PC-9 (cell line): ENCODE data around the gene POLD3. TPM values are rescaled to one million over a fixed set of nuclear protein-coding genes. Genes with fewer than 3 reads are reported as not detected.

Experiments
- Bru-seq: library from RNA; stranded (reverse); fragments of 400-500 nt; gene quantifications from one replicate; lab custom pipeline; 2021; lab: Mats Ljungman, UMichigan
- BruChase-seq, 2 experiments: library from RNA; stranded (reverse); fragments of 400-500 nt; gene quantifications; one replicate each; lab custom pipeline; 2021; lab: Mats Ljungman, UMichigan
- BruUV-seq: library from RNA; stranded (reverse); fragments of 400-500 nt; replicated peaks from 2 replicates; lab custom pipeline; 2021; lab: Mats Ljungman, UMichigan
- CTCF ChIA-PET: fragments of 300-600 bp; sonication (Branson Sonifier 250); formaldehyde crosslinking; loops from one replicate; lab custom pipeline; 2022; ENCODE audit warnings: antibody characterized with exemption; lab: Charles Lee
- POLR2A ChIA-PET: fragments of 300-600 bp; sonication (Branson Sonifier 250); formaldehyde crosslinking; loops from one replicate; lab custom pipeline; 2022; ENCODE audit warnings: antibody characterized with exemption; ENCODE audit not compliant: unreplicated experiment; lab: Charles Lee
- DNase-seq, 2 experiments: peaks; one replicate each; pipeline versions ENCODE4 v3.0.0 to v3.0.0-alpha.2; 2015 to 2022; ENCODE audit warnings: mixed read lengths in 1 of 2
- H2AFZ ChIP-seq: fragments of 200-600 bp; sonication (generic); 2 replicates; pipeline ENCODE4 v1.8.1; 2017; ENCODE audit warnings: antibody characterized with exemption
- H3F3A ChIP-seq: fragments of 200-600 bp; sonication (generic); 2 replicates; pipeline ENCODE4 v1.8.1; 2017; ENCODE audit warnings: antibody characterized with exemption, mild to moderate bottlenecking, low read depth; ENCODE audit not compliant: insufficient read depth
- H3K27ac ChIP-seq: fragments of 200-600 bp; sonication (generic); 2 replicates; pipeline ENCODE4 v1.6.1; 2016; ENCODE audit warnings: mixed run types
- H3K27me3 ChIP-seq: fragments of 200-600 bp; sonication (generic); 2 replicates; pipeline ENCODE4 v1.6.1; 2016; ENCODE audit warnings: low read depth, mixed run types; ENCODE audit not compliant: insufficient read depth
- H3K36me3 ChIP-seq: fragments of 200-600 bp; sonication (generic); 2 replicates; pipeline ENCODE4 v1.6.1; 2016; ENCODE audit warnings: low read depth, mixed run types
- H3K4me1 ChIP-seq: fragments of 200-600 bp; sonication (generic); replicated peaks from 2 replicates; pipeline ENCODE4 v1.6.1; 2016; ENCODE audit warnings: mixed run types; ENCODE audit not compliant: insufficient read depth
- H3K4me2 ChIP-seq: fragments of 200-600 bp; sonication (generic); 2 replicates; pipeline ENCODE4 v1.6.1; 2017; ENCODE audit warnings: mixed run types
- H3K4me3 ChIP-seq: fragments of 200-600 bp; sonication (generic); 2 replicates; pipeline ENCODE4 v1.6.1; 2016; ENCODE audit warnings: mixed run types
- H3K79me2 ChIP-seq: fragments of 200-600 bp; sonication (generic); 2 replicates; pipeline ENCODE4 v1.6.1; 2017; ENCODE audit warnings: low read depth, mixed run types
- H3K9me2 ChIP-seq: fragments of 200-600 bp; sonication (generic); 2 replicates; pipeline ENCODE4 v1.8.1; 2017; ENCODE audit warnings: mild to moderate bottlenecking; ENCODE audit not compliant: insufficient read depth
- H3K9me3 ChIP-seq: fragments of 200-600 bp; sonication (generic); 2 replicates; pipeline ENCODE4 v1.8.1; 2016; ENCODE audit warnings: low read depth; ENCODE audit not compliant: insufficient read depth
- H4K20me1 ChIP-seq: fragments of 200-600 bp; sonication (generic); 2 replicates; pipeline ENCODE4 v1.8.1; 2017; ENCODE audit not compliant: insufficient read depth
- EZH2 ChIP-seq: fragments of 200-600 bp; sonication (generic); IDR thresholded peaks from 2 replicates; pipeline ENCODE4 v1.8.0; 2017; ENCODE audit warnings: antibody characterized with exemption, low read depth
- intact Hi-C: fragments of 100-400 bp; cut with micrococcal nuclease; formaldehyde crosslinking; loops from one replicate; pipeline ENCODE4 v1.10.0; 2022; ENCODE audit not compliant: unreplicated experiment
- long read RNA-seq: library from polyadenylated mRNA; stranded (forward); transcript quantifications from one replicate; pipeline ENCODE4 v2.0.0, GENCODE V29; 2022
- total RNA-seq: library from RNA; stranded (reverse); gene quantifications from 2 replicates; pipeline ENCODE4 v1.2.3, GENCODE V29; 2021
- TF ChIP-seq, protein P1 (sequence below): fragments of 200-600 bp; sonication (generic); conservative IDR thresholded peaks from 2 replicates; pipeline ENCODE4 v1.6.1; 2017; ENCODE audit warnings: mixed run types, antibody characterized with exemption, mild to moderate bottlenecking, moderate library complexity

POLD3 gene
- total RNA-seq = 41.2 and 44.1 TPM in 2 replicates
- Bru-seq, nascent RNA = percentile 91 among the genes with signal in this experiment
- BruChase-seq, experiment 1, labeled RNA remaining after a 2-hour chase = percentile 82 among the genes with signal in this experiment
- percentile 74 among the genes with signal in this experiment for BruChase-seq, experiment 2, labeled RNA remaining after a 6-hour chase
- long read RNA-seq, transcript POLD3-201 (12 exons, 3,821 nt) = major isoform, 41 of 58 reads
- long read RNA-seq, partial matches to known transcripts = 3 of 58 reads
- long read RNA-seq, other reads (novel, unspliced or antisense) = 13 of 58 reads

GRCh38 chr11:74592441-74593362 is at the start of gene POLD3:
POLD3 (plus strand) TSS chr11:74592582; CDS start chr11:74592659, 77 bp downstream.
- Histone ChIP-seq H3K9me2 (no peaks in the 10 kb centered on the region), H3K36me3 (peaks cover 13% of the 10 kb centered on the region; the same call in 1 of the 2 replicates), H3K79me2 (peaks cover 33% of the 10 kb centered on the region), H3K27ac (peak within 1 kb of the TSS; percentile 54), H3K4me3 (peak within 1 kb of the TSS; percentile 98), H2AFZ (peak within 1 kb of the TSS; percentile 100), H3K4me2 (peak within 1 kb of the TSS; percentile 82), H3K27me3 (no peaks in the 10 kb centered on the region), H3K4me1 (peaks cover 23% of the 10 kb centered on the region), H4K20me1 (no peaks in the 10 kb centered on the region), H3K9me3 (no peaks in the 10 kb centered on the region), H3F3A (peaks cover 18% of the 10 kb centered on the region)
- TSS peak; percentile 45 for BruUV-seq
- TF ChIP-seq, protein P1, sequence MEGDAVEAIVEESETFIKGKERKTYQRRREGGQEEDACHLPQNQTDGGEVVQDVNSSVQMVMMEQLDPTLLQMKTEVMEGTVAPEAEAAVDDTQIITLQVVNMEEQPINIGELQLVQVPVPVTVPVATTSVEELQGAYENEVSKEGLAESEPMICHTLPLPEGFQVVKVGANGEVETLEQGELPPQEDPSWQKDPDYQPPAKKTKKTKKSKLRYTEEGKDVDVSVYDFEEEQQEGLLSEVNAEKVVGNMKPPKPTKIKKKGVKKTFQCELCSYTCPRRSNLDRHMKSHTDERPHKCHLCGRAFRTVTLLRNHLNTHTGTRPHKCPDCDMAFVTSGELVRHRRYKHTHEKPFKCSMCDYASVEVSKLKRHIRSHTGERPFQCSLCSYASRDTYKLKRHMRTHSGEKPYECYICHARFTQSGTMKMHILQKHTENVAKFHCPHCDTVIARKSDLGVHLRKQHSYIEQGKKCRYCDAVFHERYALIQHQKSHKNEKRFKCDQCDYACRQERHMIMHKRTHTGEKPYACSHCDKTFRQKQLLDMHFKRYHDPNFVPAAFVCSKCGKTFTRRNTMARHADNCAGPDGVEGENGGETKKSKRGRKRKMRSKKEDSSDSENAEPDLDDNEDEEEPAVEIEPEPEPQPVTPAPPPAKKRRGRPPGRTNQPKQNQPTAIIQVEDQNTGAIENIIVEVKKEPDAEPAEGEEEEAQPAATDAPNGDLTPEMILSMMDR = no peak
- no peak for TF ChIP-seq EZH2
- DNase-seq = peak; percentile 84 to 93
- intact Hi-C loops = loop anchor here (5.0 kb wide), 1 partner anchor 195 kb away; the partner anchor contains the start of gene PGM2L1
- CTCF ChIA-PET = interaction anchor here (0.6 to 0.9 kb wide), 2 partner anchors 19 to 552 kb away, joined by 3 read pairs; no protein-coding TSS in a partner anchor
- POLR2A ChIA-PET = interaction anchor here (0.6 to 0.9 kb wide), 6 partner anchors 100 to 337 kb away, joined by 3 to 9 read pairs (median 6); no protein-coding TSS in a partner anchor

DNA sequence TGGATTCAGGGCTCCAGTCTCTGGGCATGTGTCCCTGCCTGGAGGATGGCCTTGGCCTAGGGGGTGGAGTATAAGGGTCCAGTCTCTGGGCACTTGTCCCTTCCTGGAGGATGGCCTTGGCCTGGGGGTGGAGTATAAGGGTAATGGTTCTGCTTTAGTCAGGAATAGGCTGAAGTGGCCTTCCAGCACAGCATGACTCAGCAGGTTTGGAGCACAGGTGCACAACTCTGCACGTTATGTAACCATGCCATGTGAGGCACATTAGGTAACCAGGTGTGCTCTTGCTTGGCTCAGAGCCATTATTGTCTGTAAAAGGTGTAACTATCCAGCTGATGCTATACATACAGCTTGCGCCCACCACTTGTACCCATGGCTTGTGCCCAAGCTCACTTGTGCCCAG is 48.4 kb upstream of the POLD3 start:
- intact Hi-C loops = no loop called here
- H3K27ac ChIP-seq = no peak overlapping the region
- H2AFZ ChIP-seq = no peak overlapping the region
- H3F3A ChIP-seq = peaks cover 14% of the 10 kb centered on the region; the same call in 1 of the 2 replicates
- H3K9me2 ChIP-seq = no peaks in the 10 kb centered on the region
- CTCF ChIA-PET = no interaction called here
- DNase-seq = peak; percentile 25 to 64
- no peak overlapping the region for H3K4me3 ChIP-seq
- H3K4me2 ChIP-seq = no peak overlapping the region
- no peaks in the 10 kb centered on the region for H3K79me2 ChIP-seq
- H3K27me3 ChIP-seq = no peaks in the 10 kb centered on the region
- H4K20me1 ChIP-seq = no peaks in the 10 kb centered on the region
- H3K36me3 ChIP-seq = no peaks in the 10 kb centered on the region
- no TSS peak for BruUV-seq
- peaks cover 14% of the 10 kb centered on the region for H3K9me3 ChIP-seq
- POLR2A ChIA-PET = no interaction called here
- peaks cover 26% of the 10 kb centered on the region for H3K4me1 ChIP-seq
- TF ChIP-seq EZH2 = no peak
- TF ChIP-seq, protein P1 = no peak

- H3K27ac ChIP-seq = no peak overlapping the region
- peak overlapping the region; percentile 16; the same call in 1 of the 2 replicates for H3K4me2 ChIP-seq
- peaks cover 14% of the 10 kb centered on the region for H3K9me3 ChIP-seq
- H3K79me2 ChIP-seq = no peaks in the 10 kb centered on the region
- CTCF ChIA-PET = interaction anchor here (0.6 kb wide), 1 partner anchor 97 kb away, joined by 3 read pairs; no protein-coding TSS in a partner anchor
- no peak overlapping the region for H2AFZ ChIP-seq
- no peaks in the 10 kb centered on the region for H4K20me1 ChIP-seq
- BruUV-seq = no TSS peak
- POLR2A ChIA-PET = interaction anchor here (0.6 to 1.2 kb wide), 3 partner anchors 52 to 162 kb away, joined by 3 to 6 read pairs (median 5); partner anchors contain the start of gene LIPT2
- H3F3A ChIP-seq = peaks cover 8% of the 10 kb centered on the region; the same call in 1 of the 2 replicates
- no peaks in the 10 kb centered on the region for H3K27me3 ChIP-seq
- H3K36me3 ChIP-seq = no peaks in the 10 kb centered on the region
- H3K9me2 ChIP-seq = no peaks in the 10 kb centered on the region
- TF ChIP-seq, protein P1 = no peak
- no peak for TF ChIP-seq EZH2
- intact Hi-C loops = no loop called here
- H3K4me3 ChIP-seq = no peak overlapping the region
- peak; percentile 79 to 100 for DNase-seq
- peaks cover 19% of the 10 kb centered on the region for H3K4me1 ChIP-seq
These were observed 45.6 kb upstream of the POLD3 start for GRCh38 chr11:74546752-74547151.
